Measurements from ENCODE around the gene DCAF10.
A peak's percentile ranks its signal among the peaks of the same experiment; 100 is the strongest.
"Not testable (repeated sequence)": the region's sequence is repeated elsewhere in the genome, so short reads cannot be mapped to it uniquely, and the experiment has no call there.

The DCAF10 gene

DNA sequence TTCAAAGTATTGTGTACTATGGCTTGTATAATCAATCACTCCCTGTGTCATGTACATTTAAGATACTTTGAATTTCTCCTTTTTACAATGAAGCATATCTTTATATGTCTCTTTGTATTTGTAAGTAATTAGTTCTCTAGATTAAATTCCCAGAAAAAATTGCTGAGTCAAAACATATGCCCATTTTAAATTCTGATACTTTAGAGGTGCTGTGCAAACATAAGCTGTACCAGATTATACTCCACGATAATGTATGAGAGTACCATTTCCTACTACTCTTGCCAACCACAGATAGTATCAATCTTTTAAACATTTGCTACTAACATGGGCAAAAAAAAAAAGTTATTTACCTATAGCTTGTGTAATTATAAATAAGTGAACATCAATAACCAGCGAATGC lies 18.3 kb downstream of the DCAF10 start:
- Mint-ChIP-seq H3K36me3 (peaks cover 44% of the 10 kb centered on the region), H3K4me1 (no peaks in the 10 kb centered on the region), H3K4me3 (no peak overlapping the region), H3K27ac (no peak overlapping the region), H3K9me3 (no peaks in the 10 kb centered on the region)
- no peak for DNase-seq (ENCODE audit: low spot score in 2 of 2)
- ATAC-seq = no peak

DNA sequence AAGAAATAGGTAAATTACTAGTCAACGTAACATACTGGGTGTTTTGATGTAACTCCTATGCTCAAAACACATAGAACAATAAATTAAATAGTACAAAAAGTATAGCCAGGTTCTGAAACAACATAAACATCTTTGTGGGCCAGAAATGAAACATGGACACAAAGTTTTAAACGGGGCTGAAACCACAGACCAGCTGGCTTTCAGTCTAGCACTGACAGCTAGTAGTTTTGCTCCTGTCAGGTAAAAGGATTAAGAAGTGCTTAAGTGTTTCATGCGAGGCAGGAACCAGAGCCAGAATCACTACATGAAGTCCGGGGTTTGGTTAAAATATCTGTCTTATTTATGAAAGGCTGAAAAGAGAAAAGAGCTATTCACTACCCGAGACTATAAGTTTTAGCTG lies 19.5 kb downstream of the DCAF10 start:
- H3K36me3 Mint-ChIP-seq = peaks cover 57% of the 10 kb centered on the region
- no peaks in the 10 kb centered on the region for H3K4me1 Mint-ChIP-seq
- peaks cover 3% of the 10 kb centered on the region for H3K9me3 Mint-ChIP-seq
- ATAC-seq (no peak), DNase-seq (ENCODE audit: low spot score in 2 of 2) (no peak)
- H3K4me3 Mint-ChIP-seq = no peak overlapping the region
- H3K27ac Mint-ChIP-seq = no peak overlapping the region

DNA sequence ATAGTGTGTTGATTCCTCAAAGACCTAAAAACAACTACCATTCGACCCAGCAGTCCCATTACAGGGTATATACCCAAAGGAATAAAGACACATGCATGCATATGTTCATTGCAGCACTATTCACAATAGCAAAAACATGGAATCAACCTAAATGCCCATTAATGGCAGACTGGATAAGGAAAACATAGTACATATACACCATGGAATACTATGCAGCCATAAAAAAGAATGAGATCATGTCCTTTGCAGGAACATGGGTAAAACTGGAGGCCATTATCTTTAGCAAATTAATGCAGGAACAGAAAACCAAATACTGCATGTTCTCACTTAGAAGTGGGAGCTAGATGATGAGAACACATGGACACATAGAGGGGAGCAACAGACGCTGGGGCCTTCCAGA lies 24.6 kb downstream of the DCAF10 start:
- not testable (repeated sequence) for H3K4me3 Mint-ChIP-seq; H3K9me3 Mint-ChIP-seq; H3K4me1 Mint-ChIP-seq; ATAC-seq; DNase-seq (ENCODE audit: low spot score in 2 of 2); H3K27ac Mint-ChIP-seq
- H3K36me3 Mint-ChIP-seq = peaks cover 81% of the 10 kb centered on the region

DNA sequence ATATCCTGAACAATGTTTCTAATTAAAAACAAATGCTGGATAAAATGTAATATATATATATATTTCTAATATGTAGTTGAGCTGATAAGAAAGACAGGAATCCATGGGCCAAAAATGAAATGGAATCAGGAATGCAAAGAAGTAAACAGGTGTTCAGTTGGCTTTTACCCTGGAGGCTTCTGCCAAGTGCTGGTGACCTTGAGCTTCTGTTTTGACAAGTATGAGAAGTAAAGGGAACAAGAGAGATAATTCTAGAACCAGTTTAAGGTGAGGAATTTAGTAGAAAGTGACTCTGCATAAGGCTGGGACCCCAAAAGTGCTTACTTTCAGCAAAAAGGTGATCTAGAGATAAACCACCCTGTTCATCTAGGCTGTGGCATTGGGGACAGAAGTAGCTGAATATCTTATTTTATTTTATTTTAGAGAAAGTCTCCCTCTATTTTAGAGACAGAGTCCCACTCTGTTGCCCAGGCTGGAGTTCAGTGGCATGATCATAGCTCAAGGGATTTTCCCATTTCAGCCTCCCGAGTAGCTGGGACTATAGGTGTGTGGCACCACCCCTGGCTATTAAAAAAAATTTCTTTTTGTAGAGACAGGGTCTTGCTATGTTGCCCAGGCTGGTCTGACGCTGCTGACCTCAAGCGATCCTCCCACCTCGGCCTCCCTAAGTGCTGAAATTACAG lies 27.0 kb downstream of the DCAF10 start:
- H3K4me1 Mint-ChIP-seq = no peaks in the 10 kb centered on the region
- peak overlapping the region; percentile 27 for H3K27ac Mint-ChIP-seq
- ATAC-seq (no peak), DNase-seq (ENCODE audit: low spot score in 2 of 2) (no peak)
- H3K36me3 Mint-ChIP-seq = peaks cover 61% of the 10 kb centered on the region
- no peak overlapping the region for H3K4me3 Mint-ChIP-seq
- peaks cover 3% of the 10 kb centered on the region for H3K9me3 Mint-ChIP-seq

DNA sequence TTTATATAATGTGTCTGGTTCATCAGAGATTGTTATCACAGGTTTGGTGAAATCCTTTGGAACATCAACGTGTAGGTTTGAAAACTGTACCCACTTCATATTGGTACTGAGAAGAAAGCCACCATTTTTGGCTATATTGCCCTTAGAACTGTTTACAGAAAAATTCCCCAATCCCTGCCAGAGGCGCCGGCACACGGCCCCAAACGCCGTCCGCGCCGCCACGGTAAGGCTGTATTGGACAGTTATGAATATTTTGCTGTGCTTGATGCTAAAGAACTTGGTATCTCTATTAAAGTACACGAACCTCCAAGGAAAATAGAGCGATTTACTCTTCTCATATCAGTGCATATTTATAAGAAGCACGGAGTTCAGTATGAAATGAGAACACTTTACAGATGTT lies 35.2 kb downstream of the DCAF10 start:
- Mint-ChIP-seq H3K27ac (no peak overlapping the region), H3K9me3 (no peaks in the 10 kb centered on the region), H3K4me1 (peaks cover 10% of the 10 kb centered on the region), H3K4me3 (no peak overlapping the region), H3K36me3 (peaks cover 26% of the 10 kb centered on the region)
- DNase-seq (ENCODE audit: low spot score in 2 of 2) (no peak), ATAC-seq (no peak)

DNA sequence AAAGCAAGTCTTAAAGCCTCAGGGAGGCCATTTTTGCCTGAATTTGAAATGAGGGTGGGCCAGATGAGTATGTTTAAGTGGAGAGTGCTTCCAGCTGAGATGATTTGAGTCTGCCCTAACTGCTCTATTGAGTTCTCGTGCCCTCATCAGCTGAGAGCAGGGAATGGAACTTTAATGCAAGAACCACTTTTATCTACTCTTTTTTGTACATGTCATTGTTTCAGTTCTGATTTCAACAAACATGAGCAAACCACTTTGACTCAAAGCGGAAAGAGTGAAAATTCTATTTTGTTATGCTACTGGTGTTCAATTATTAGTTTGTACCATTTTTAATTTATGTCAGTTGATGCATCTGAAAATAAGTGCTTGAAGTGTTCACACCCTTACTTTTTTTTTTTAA lies 35.8 kb downstream of the DCAF10 start:
- H3K27ac Mint-ChIP-seq = no peak overlapping the region
- DNase-seq (ENCODE audit: low spot score in 2 of 2) = no peak
- peaks cover 26% of the 10 kb centered on the region for H3K36me3 Mint-ChIP-seq
- peak; percentile 86 for ATAC-seq
- H3K9me3 Mint-ChIP-seq = no peaks in the 10 kb centered on the region
- peaks cover 10% of the 10 kb centered on the region for H3K4me1 Mint-ChIP-seq
- H3K4me3 Mint-ChIP-seq = no peak overlapping the region

DNA sequence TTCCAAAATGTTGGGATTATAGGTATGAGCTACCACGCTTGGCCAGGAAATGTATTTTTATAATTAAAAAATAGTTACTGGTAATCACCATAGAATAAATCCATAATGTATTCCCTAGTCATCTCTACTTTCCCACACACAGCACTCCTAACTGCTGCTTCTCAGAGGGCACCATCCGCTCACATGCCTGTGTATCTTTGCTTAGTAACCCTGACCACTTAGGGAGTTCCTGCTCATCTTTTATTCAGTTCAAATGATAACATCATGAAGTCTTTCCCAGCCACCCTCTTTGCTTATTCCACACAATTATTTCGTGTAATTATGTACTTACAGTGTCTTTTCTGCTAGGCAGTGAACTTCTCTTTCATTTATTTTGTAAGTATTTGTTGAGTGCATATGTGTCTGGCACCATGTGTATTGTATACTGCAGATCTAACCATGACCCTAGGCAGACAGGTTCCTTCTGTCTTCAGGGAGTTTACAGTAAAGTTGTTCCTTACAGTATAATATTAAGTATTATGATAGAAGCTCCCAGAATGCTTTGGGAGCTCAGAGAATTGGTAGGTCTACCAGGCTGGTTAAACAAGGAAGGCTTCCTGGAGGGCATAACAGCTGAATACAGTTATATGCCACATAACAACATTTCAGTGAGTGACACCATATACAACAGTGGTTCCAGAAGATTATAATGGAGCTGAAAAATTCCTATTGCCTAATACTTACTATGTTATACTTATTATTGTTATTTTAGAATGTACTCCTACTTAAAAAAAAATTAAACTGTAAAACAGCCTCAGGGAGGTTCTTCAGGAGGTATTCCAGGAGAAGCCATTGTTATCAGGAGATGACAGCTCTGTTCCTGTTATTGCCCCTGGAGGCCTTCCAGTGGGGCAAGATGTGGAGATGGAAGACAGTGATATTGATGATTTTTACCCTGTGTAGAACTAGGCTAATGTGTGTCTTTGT lies 39.2 kb downstream of the DCAF10 start:
- DNase-seq (ENCODE audit: low spot score in 2 of 2) (no peak), ATAC-seq (no peak)
- Mint-ChIP-seq H3K4me3 (no peak overlapping the region), H3K9me3 (no peaks in the 10 kb centered on the region), H3K36me3 (peaks cover 35% of the 10 kb centered on the region), H3K27ac (no peak overlapping the region), H3K4me1 (peaks cover 10% of the 10 kb centered on the region)

DNA sequence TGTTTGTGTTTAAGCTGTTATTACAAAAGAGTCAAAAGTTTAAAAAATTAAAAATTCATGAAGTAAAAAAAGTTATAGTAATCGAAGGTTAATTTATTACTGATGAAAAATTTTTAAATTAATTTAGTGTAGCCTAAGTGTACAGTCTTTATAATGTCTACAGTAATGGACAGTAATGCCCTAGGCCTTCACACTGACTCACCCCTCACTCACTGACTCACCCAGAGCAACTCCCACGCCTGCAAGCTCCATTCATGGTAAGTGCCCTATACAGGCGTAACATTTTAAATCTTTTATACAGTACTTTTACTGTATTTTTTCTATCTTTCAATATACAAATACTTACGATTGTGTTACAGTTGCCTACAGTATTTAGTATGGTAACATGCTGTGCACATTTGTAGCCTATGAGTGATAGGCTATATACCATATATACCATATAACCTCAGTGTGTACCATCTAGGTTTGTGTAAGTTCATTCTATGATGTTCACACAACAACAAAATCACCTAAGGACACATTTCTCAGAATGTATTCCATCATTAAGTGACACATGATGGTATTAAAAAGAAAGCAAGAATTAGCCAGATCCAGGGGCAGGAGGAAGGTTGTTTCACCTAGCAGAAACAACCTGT lies 40.1 kb downstream of the DCAF10 start:
- ATAC-seq = peak; percentile 51
- no peak overlapping the region for H3K4me3 Mint-ChIP-seq
- DNase-seq (ENCODE audit: low spot score in 2 of 2) = no peak
- peaks cover 28% of the 10 kb centered on the region for H3K36me3 Mint-ChIP-seq
- H3K4me1 Mint-ChIP-seq = peaks cover 10% of the 10 kb centered on the region
- H3K27ac Mint-ChIP-seq = no peak overlapping the region
- no peaks in the 10 kb centered on the region for H3K9me3 Mint-ChIP-seq

DNA sequence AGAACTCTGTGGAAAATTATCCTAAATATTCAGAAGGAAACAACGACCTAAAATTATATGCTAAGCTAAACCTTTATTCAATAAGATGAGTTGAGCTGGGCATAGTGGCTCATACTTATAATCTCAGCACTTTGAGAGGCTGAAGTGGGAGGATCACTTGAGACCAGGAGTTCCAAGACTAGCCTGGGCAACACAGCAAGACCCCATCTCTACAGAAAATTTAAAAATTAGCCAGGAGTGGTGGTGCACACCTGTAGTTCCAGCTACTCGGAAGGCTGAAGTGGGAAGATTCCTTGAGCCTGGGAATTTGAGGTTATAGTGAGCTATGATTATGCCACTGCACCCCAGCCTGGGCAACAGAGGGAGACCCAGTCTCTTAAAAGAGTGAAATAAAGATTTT lies 51.6 kb downstream of the DCAF10 start:
- H3K4me1 Mint-ChIP-seq = no peaks in the 10 kb centered on the region
- H3K9me3 Mint-ChIP-seq = no peaks in the 10 kb centered on the region
- no peak for ATAC-seq
- no peak overlapping the region for H3K27ac Mint-ChIP-seq
- DNase-seq (ENCODE audit: low spot score in 2 of 2) = no peak
- peaks cover 17% of the 10 kb centered on the region for H3K36me3 Mint-ChIP-seq
- H3K4me3 Mint-ChIP-seq = no peak overlapping the region

DNA sequence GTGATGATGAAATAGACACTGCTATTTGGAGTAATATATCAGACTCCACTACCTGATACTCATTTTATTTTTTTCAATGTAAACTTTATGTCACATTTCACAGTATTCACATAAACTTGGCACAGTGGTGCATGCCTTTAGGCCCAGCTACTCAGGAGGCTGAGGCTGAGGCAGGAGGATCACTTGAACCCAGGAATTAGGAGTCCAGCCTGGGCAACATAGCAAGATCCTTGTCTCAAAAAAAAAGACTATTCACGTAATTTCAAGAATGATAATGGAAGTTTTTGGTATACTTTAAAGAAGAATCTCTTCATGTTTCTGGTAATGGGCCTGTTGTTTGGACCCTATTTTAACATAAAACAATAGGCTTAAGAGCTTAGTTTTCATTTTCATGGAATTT lies 56.0 kb downstream of the DCAF10 start:
- ATAC-seq (no peak), DNase-seq (ENCODE audit: low spot score in 2 of 2) (no peak)
- Mint-ChIP-seq H3K9me3 (no peaks in the 10 kb centered on the region), H3K36me3 (peaks cover 27% of the 10 kb centered on the region), H3K27ac (no peak overlapping the region), H3K4me1 (no peaks in the 10 kb centered on the region), H3K4me3 (no peak overlapping the region)

DNA sequence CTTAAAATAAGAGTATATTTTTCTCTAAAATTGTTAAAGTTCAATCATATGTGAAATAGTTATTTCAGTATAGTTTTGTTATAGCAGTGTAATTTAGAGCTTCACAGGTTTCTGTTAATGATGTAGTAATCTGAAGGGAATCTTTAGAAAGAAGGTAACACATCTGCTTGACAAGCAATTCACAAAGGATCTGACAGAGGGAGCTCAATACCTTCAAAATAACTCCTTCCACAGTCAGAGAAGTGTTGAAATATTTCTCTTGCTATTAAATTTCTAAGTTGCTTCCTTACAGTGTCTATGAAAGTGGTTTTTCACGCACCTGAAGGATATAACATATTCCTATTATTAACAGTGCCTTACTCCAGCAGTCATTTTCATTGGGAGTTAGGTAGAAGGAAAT lies 58.4 kb downstream of the DCAF10 start:
- Mint-ChIP-seq H3K4me1 (no peaks in the 10 kb centered on the region), H3K36me3 (peaks cover 52% of the 10 kb centered on the region), H3K27ac (no peak overlapping the region), H3K4me3 (no peak overlapping the region), H3K9me3 (no peaks in the 10 kb centered on the region)
- DNase-seq (ENCODE audit: low spot score in 2 of 2) = no peak
- ATAC-seq = no peak

DNA sequence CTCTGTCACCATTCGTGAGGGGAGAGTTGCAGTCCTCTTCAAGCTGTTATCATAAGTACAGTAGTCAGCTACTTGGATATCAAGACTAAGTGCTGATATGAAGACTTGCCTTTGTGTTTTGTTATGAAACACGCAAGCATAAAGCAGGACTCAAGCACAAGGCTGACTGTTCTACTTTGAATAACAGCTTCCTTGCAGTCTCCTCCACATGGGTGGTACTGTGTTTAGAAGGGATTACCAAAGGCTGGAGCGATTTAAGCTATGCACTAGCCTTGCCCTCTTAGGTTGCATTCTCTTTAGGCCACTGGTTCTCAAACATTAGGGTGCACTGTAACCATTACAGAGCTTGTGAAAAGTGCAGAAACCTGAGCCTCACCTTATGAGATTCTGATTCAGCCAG lies 61.9 kb downstream of the DCAF10 start:
- H3K36me3 Mint-ChIP-seq = peaks cover 42% of the 10 kb centered on the region
- DNase-seq (ENCODE audit: low spot score in 2 of 2) (no peak), ATAC-seq (no peak)
- H3K4me3 Mint-ChIP-seq = no peak overlapping the region
- no peaks in the 10 kb centered on the region for H3K9me3 Mint-ChIP-seq
- H3K27ac Mint-ChIP-seq = no peak overlapping the region
- no peaks in the 10 kb centered on the region for H3K4me1 Mint-ChIP-seq

DNA sequence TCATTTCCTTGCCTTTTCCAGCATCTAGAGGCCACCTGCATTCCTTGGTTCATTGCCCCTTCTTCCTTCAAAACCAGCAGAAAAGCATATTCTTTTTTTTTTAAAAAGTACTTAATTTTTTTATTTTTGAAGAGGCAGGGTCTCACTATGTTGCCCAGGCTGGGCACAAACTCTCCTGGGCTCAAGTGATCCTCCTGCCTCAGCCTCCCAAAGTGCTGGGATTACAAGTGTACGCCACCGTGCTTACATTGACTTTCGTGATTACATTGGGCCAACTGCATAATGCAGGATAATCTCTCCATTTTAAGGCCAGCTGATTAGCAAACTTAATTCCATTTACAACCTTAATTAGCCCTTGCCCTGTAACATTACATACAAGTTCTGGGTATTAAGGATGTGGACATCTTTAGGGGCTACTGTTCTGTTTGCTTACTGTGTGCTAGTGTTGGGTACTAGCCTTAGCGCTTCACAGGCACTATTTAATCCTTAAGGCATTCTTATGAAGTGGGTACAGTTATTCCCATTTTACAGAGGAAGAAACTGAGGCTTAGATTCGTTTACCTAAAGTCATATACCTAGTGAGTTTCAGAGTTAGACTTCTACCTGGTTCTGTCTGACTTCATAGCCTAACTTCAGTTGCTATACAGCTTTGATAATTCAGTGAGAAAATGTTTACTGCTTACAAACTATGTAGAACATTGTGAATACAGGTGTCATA lies 69.6 kb downstream of the DCAF10 start:
- no peaks in the 10 kb centered on the region for H3K4me1 Mint-ChIP-seq
- no peak overlapping the region for H3K27ac Mint-ChIP-seq
- H3K9me3 Mint-ChIP-seq = no peaks in the 10 kb centered on the region
- H3K36me3 Mint-ChIP-seq = no peaks in the 10 kb centered on the region
- H3K4me3 Mint-ChIP-seq = no peak overlapping the region
- no peak for DNase-seq (ENCODE audit: low spot score in 2 of 2)
- no peak for ATAC-seq

DNA sequence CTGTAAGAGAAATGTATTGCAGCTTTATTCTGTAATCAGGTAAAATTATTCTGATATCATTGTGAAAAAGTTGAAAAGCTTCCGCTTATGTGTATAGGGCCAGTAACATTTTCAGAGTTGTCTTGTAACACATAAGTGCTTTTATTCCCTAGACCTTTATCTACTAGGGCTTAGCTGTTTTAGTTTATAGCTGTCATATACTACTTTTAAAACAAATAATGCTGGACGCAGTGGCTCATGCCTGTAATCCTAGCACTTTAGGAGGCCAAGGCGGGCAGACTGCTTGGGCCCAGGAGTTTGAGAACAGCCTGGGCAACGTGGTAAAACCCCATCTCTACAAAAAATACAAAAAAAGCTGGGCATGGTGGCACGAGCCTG lies 70.2 kb downstream of the DCAF10 start:
- H3K4me1 Mint-ChIP-seq = no peaks in the 10 kb centered on the region
- DNase-seq (ENCODE audit: low spot score in 2 of 2) (no peak), ATAC-seq (no peak)
- H3K9me3 Mint-ChIP-seq = no peaks in the 10 kb centered on the region
- H3K36me3 Mint-ChIP-seq = no peaks in the 10 kb centered on the region
- no peak overlapping the region for H3K4me3 Mint-ChIP-seq
- H3K27ac Mint-ChIP-seq = no peak overlapping the region

DNA sequence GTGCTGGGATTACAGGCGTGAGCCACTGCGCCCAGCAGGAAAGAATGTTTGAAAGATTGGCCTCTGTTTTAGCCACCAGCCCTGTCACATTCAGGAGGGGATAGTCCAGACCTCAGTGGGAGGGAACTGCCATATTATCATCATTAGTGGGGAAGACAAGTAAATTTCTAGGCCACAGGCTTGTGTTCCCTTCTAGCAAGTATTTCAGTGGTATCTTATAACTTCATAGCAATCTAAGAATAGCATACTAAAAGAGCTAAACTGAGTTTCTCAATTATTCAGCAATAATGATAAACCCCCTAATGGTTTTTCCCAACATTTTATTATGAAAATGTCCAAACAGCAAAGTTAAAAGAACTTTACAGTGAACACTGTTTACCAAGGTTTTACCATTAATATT lies 73.4 kb downstream of the DCAF10 start:
- Mint-ChIP-seq H3K4me3 (no peak overlapping the region), H3K36me3 (peaks cover 6% of the 10 kb centered on the region), H3K9me3 (no peaks in the 10 kb centered on the region), H3K27ac (no peak overlapping the region), H3K4me1 (no peaks in the 10 kb centered on the region)
- DNase-seq (ENCODE audit: low spot score in 2 of 2) (no peak), ATAC-seq (no peak)
